GM12892 (cell line): ENCODE measurements around the gene UBA6.

Source experiments
- POLR2A ChIP-seq: IDR thresholded peaks from 2 replicates; pipeline ENCODE4 v1.6.1; 2011; ENCODE audit warnings: low read depth, low read length, control low read depth
- POLR2AphosphoS5 ChIP-seq: IDR thresholded peaks from 2 replicates; pipeline ENCODE4 v1.6.1; 2011; ENCODE audit warnings: low read depth, low read length, control low read depth
- TAF1 ChIP-seq: IDR thresholded peaks from 2 replicates; pipeline ENCODE4 v1.6.1; 2011; ENCODE audit warnings: low read depth, mild to moderate bottlenecking, control low read depth, low read length, borderline replicate concordance

GRCh38 chr4:67634741-67635140 lies 66.2 kb downstream of the UBA6 start:
- TF ChIP-seq POLR2A (no peak), TAF1 (no peak), POLR2AphosphoS5 (no peak)
